PFSK-1 (cell line): ENCODE measurements around the gene DNAH8.

Experiments
- FOXP2 ChIP-seq: optimal IDR thresholded peaks from 2 replicates; pipeline ENCODE3; 2011; ENCODE audit warnings: borderline replicate concordance, control low read depth, inconsistent platforms; ENCODE audit not compliant: insufficient read depth; ENCODE audit errors: extremely low read length, extremely low read depth
- POLR2AphosphoS5 ChIP-seq: IDR thresholded peaks from 2 replicates; pipeline ENCODE4 v1.6.1; 2012; ENCODE audit warnings: low read depth, mild to moderate bottlenecking, control low read depth, low read length, moderate library complexity
- SIN3A ChIP-seq: IDR thresholded peaks from 2 replicates; pipeline ENCODE4 v1.6.1; 2012; ENCODE audit warnings: mild to moderate bottlenecking, low read length, moderate library complexity, borderline replicate concordance; ENCODE audit not compliant: insufficient read depth
- TAF1 ChIP-seq: IDR thresholded peaks from 2 replicates; pipeline ENCODE4 v1.6.1; 2012; ENCODE audit warnings: low read length, control low read depth, borderline replicate concordance; ENCODE audit not compliant: insufficient read depth
- TF ChIP-seq, protein P1 (sequence below), 2 experiments: IDR thresholded peaks; 2 replicates each; pipeline versions ENCODE4 v1.6.1 to v1.8.0; 2011 to 2012; ENCODE audit warnings: low read depth in 2 of 2, low read length in 2 of 2, control low read depth in 1 of 2, inconsistent platforms in 1 of 2, mild to moderate bottlenecking in 1 of 2, moderate library complexity in 1 of 2; ENCODE audit not compliant: insufficient read depth in 1 of 2

The DNAH8 gene

DNA sequence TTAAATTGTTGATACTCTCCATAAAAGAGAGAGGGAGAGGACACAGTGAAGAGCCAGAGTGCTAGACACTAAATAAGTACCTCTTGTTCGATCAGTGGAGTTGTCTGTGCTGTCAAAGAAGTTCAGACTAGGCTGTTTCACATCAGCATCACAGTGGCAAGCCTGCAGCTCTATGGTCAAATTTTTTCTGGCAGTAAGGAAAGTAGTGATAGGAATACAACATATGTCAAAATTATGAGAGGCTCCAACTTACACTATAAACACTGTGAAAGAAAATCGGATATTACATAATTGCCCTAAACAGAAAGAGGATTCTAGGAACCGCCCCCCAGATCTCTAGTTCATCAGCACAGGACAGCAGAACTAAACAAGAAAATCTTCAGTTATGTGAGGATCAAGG is 23.1 kb downstream of the DNAH8 start:
- no peak for TF ChIP-seq TAF1
- TF ChIP-seq, protein P1, sequence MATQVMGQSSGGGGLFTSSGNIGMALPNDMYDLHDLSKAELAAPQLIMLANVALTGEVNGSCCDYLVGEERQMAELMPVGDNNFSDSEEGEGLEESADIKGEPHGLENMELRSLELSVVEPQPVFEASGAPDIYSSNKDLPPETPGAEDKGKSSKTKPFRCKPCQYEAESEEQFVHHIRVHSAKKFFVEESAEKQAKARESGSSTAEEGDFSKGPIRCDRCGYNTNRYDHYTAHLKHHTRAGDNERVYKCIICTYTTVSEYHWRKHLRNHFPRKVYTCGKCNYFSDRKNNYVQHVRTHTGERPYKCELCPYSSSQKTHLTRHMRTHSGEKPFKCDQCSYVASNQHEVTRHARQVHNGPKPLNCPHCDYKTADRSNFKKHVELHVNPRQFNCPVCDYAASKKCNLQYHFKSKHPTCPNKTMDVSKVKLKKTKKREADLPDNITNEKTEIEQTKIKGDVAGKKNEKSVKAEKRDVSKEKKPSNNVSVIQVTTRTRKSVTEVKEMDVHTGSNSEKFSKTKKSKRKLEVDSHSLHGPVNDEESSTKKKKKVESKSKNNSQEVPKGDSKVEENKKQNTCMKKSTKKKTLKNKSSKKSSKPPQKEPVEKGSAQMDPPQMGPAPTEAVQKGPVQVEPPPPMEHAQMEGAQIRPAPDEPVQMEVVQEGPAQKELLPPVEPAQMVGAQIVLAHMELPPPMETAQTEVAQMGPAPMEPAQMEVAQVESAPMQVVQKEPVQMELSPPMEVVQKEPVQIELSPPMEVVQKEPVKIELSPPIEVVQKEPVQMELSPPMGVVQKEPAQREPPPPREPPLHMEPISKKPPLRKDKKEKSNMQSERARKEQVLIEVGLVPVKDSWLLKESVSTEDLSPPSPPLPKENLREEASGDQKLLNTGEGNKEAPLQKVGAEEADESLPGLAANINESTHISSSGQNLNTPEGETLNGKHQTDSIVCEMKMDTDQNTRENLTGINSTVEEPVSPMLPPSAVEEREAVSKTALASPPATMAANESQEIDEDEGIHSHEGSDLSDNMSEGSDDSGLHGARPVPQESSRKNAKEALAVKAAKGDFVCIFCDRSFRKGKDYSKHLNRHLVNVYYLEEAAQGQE (IDR thresholded peaks at IDR 0.05; ENCODE audit: insufficient read depth in 1 of 2, low read depth in 2 of 2, low read length in 2 of 2), result no peak
- no peak for TF ChIP-seq SIN3A

DNA sequence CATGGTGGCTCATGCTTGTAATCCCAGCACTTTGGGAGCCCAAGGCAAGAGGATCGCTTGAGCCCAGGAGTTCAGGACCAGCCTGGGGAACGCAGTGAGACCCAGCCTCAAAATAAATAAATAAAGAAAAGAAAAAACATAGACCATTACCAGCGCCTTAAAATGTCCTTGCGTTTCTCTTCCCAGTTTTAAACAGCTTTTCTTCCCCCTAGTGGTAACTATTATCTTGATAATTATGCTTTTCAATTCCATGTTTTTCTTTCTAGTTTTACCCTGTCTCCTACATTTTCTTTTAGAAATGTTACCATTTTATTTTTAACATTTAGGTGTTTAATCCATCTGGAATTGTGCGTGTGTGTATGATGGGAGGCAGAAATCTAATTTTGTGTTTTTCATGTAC is 24.4 kb downstream of the DNAH8 start:
- TF ChIP-seq FOXP2 (no peak), TAF1 (no peak), POLR2AphosphoS5 (no peak), SIN3A (no peak)
- TF ChIP-seq, protein P1 (IDR thresholded peaks at IDR 0.05; ENCODE audit: insufficient read depth in 1 of 2, low read depth in 2 of 2, low read length in 2 of 2), result no peak

- no peak for TF ChIP-seq FOXP2
- TF ChIP-seq TAF1, result no peak
- TF ChIP-seq, protein P1 (IDR thresholded peaks at IDR 0.05; ENCODE audit: insufficient read depth in 1 of 2, low read depth in 2 of 2, low read length in 2 of 2), result no peak
- TF ChIP-seq POLR2AphosphoS5, result no peak
- no peak for TF ChIP-seq SIN3A
Observed at GRCh38 chr6:38749473-38749872, 34.4 kb downstream of the DNAH8 start.

DNA sequence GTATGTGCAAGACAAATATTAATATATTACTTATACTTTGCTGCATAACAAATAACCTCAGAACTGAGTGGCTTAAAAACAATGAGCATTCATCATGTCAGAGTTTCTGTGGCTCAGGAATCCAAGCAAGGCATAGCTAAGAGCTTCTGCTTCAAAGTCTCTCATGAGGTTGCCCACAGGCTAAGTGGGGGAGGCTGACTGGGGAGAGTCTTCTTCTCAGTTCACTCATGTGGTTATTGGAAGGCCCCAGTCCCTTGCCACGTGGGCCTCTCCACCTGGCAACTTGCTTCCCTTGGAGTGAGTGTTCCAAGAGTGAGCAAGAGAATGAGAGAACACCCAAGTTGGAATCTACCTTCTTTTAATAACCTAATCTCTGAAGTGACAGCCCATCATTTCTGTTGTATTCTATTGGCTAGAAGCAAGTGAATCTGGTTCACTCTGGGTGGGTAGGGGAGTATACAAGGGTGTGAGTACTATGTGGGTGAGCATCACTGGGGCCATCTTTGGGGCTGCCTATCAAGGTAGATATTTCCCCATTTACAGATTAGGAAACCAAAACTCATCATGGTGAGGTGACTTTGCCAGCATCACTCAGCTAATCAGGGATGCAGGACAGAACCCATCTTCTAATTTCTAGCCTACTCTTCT is 36.0 kb downstream of the DNAH8 start:
- TF ChIP-seq POLR2AphosphoS5 (no peak), FOXP2 (no peak), TAF1 (no peak), SIN3A (no peak)
- TF ChIP-seq, protein P1 (IDR thresholded peaks at IDR 0.05; ENCODE audit: insufficient read depth in 1 of 2, low read depth in 2 of 2, low read length in 2 of 2), result no peak

DNA sequence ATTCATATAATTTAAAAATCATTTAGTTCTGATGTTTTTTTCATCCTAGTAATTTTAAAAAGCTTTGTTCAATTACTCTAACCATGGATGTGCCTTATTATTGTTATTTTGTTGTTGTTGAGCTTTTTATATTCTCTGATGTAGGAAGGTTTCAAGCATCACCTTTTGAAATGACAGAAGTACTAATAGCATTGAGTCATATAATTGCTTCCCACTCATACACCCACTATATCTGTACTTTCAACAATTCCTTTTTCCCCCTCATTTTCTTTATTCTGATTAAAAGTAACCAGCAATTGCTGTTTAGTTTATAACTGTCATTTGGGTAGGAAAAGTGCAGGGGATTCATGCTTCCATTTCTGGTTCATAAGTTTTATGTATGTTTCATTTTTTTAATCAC is 38.6 kb downstream of the DNAH8 start:
- TF ChIP-seq FOXP2 (no peak), SIN3A (no peak), TAF1 (no peak), POLR2AphosphoS5 (no peak)
- TF ChIP-seq, protein P1 (IDR thresholded peaks at IDR 0.05; ENCODE audit: insufficient read depth in 1 of 2, low read depth in 2 of 2, low read length in 2 of 2), result no peak
